ENCODE results near the gene SUPT5H. TPM values are rescaled to one million over a fixed set of nuclear protein-coding genes. Genes with fewer than 3 reads are reported as not detected.

The SUPT5H gene
- total RNA-seq, 1 donor = 91.2 TPM

DNA sequence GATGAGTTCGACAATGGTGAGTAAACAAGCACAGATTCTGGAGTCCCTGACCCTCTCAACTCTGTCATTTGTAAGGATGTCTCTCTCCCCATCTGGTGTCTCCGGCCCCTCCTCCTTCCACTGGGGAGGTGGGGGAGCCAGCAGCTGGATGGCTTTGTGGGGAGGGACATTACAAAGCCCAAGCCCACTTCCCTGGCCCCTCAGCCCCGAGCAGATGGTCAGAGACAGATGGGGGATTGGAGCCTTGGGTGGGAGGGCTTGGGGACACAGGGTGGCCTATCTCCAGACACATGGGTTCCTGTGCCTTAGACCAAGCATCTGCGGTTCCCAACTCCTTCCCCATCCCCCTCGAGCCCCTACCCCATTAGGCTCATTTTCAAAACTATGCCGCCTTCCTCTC lies 37.8 kb downstream of the SUPT5H start:
- Histone ChIP-seq H3K27me3 (ENCODE audit: insufficient read depth, low read length) (no peaks in the 10 kb centered on the region), H2AFZ (ENCODE audit: low read length) (no peak overlapping the region), H3K79me2 (ENCODE audit: insufficient read depth, low read length) (peaks cover 39% of the 10 kb centered on the region), H3K4me2 (ENCODE audit: insufficient read depth, low read length) (no peak overlapping the region), H3K4me3 (ENCODE audit: insufficient read depth, low read length) (no peak overlapping the region), H3K27ac (ENCODE audit: low read depth, low read length) (no peak overlapping the region), H4K20me1 (ENCODE audit: insufficient read depth, low read length) (peaks cover 3% of the 10 kb centered on the region), H3K4me1 (ENCODE audit: insufficient read depth, low read length) (peaks cover 13% of the 10 kb centered on the region), H3K36me3 (ENCODE audit: insufficient read depth, low read length) (peaks cover 26% of the 10 kb centered on the region), H3K9me3 (ENCODE audit: low read depth, low read length) (no peaks in the 10 kb centered on the region)
- TF ChIP-seq, protein P1, sequence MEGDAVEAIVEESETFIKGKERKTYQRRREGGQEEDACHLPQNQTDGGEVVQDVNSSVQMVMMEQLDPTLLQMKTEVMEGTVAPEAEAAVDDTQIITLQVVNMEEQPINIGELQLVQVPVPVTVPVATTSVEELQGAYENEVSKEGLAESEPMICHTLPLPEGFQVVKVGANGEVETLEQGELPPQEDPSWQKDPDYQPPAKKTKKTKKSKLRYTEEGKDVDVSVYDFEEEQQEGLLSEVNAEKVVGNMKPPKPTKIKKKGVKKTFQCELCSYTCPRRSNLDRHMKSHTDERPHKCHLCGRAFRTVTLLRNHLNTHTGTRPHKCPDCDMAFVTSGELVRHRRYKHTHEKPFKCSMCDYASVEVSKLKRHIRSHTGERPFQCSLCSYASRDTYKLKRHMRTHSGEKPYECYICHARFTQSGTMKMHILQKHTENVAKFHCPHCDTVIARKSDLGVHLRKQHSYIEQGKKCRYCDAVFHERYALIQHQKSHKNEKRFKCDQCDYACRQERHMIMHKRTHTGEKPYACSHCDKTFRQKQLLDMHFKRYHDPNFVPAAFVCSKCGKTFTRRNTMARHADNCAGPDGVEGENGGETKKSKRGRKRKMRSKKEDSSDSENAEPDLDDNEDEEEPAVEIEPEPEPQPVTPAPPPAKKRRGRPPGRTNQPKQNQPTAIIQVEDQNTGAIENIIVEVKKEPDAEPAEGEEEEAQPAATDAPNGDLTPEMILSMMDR (IDR thresholded peaks at IDR 0.05; ENCODE audit: extremely low read depth, low read depth, low read length) = no peak
- DNase-seq (ENCODE audit: insufficient read length, low spot score, missing footprints) = no peak

DNA sequence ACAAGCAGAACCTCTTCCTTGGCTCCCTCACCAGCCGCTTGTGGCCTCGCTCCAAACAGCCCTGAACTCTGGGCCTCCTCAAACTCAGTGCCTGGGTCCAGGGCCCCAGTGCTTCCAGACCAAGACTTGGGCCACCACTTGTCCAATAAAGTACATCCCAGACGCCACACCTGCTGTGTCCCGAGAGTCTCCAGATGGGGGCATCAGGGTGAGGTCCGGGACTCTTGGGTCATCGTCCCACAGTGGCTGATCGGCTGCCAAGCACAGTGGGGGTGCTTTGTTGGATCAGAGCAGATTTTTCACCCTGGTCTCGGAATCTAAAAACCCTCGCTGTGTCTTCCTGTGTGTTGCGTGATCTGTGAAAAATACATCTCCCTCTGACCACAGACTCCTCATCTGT lies 44.4 kb downstream of the SUPT5H start:
- no peaks in the 10 kb centered on the region for H3K27me3 ChIP-seq (ENCODE audit: insufficient read depth, low read length)
- no peak overlapping the region for H3K4me2 ChIP-seq (ENCODE audit: insufficient read depth, low read length)
- H3K79me2 ChIP-seq (ENCODE audit: insufficient read depth, low read length) = peaks cover 10% of the 10 kb centered on the region
- no peak overlapping the region for H3K4me3 ChIP-seq (ENCODE audit: insufficient read depth, low read length)
- H3K9me3 ChIP-seq (ENCODE audit: low read depth, low read length) = no peaks in the 10 kb centered on the region
- no peak overlapping the region for H3K27ac ChIP-seq (ENCODE audit: low read depth, low read length)
- no peak for DNase-seq (ENCODE audit: insufficient read length, low spot score, missing footprints)
- no peaks in the 10 kb centered on the region for H4K20me1 ChIP-seq (ENCODE audit: insufficient read depth, low read length)
- no peaks in the 10 kb centered on the region for H3K4me1 ChIP-seq (ENCODE audit: insufficient read depth, low read length)
- peaks cover 41% of the 10 kb centered on the region for H3K36me3 ChIP-seq (ENCODE audit: insufficient read depth, low read length)
- H2AFZ ChIP-seq (ENCODE audit: low read length) = no peak overlapping the region
- TF ChIP-seq, protein P1 (IDR thresholded peaks at IDR 0.05; ENCODE audit: extremely low read depth, low read depth, low read length) = no peak

DNA sequence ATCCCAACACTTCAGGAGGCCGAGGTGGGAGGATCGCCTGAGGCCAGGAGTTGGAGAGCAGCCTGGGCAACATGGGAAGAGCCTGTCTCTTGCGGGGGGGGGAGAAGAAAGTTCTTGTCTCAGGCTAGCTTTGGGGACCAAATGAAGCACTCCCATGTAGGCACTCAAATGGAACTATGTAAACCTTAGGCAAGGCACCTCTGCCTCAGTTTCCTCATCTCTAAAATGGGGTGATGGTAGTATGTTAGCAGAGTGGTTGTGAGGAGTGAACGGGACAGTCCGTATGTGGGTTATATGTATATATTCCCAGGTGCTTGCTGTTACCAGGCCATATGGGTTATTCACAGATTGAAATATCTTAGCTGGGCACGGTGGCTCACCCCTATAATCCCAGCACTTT lies 46.8 kb downstream of the SUPT5H start:
- Histone ChIP-seq H2AFZ (ENCODE audit: low read length) (no peak overlapping the region), H3K4me3 (ENCODE audit: insufficient read depth, low read length) (no peak overlapping the region), H3K79me2 (ENCODE audit: insufficient read depth, low read length) (no peaks in the 10 kb centered on the region), H4K20me1 (ENCODE audit: insufficient read depth, low read length) (no peaks in the 10 kb centered on the region), H3K4me1 (ENCODE audit: insufficient read depth, low read length) (no peaks in the 10 kb centered on the region), H3K9me3 (ENCODE audit: low read depth, low read length) (no peaks in the 10 kb centered on the region), H3K27ac (ENCODE audit: low read depth, low read length) (no peak overlapping the region), H3K4me2 (ENCODE audit: insufficient read depth, low read length) (no peak overlapping the region), H3K27me3 (ENCODE audit: insufficient read depth, low read length) (peaks cover 12% of the 10 kb centered on the region), H3K36me3 (ENCODE audit: insufficient read depth, low read length) (peaks cover 26% of the 10 kb centered on the region)
- TF ChIP-seq, protein P1 (IDR thresholded peaks at IDR 0.05; ENCODE audit: extremely low read depth, low read depth, low read length) = no peak
- peak; percentile 32 for DNase-seq (ENCODE audit: insufficient read length, low spot score, missing footprints)

DNA sequence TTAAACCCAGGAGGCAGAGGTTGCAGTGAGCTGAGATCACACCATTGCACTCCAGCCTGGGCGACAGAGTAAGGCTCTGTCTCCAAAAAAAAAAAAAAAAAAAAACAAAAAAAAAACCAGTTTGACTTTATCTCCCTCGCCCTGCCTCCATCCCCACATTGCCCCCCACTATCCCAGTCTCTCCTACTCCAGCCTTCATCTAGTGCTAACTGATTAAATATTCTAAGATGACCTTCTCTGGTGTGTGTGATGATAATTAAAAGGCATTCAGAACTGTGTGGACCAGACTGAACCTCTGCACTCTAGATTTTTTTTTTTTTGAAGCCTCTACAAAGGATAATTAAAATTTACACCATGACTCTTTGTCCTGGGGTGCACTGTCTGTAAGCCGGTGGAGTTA lies 47.4 kb downstream of the SUPT5H start:
- no peaks in the 10 kb centered on the region for H3K9me3 ChIP-seq (ENCODE audit: low read depth, low read length)
- no peak overlapping the region for H3K4me3 ChIP-seq (ENCODE audit: insufficient read depth, low read length)
- no peak overlapping the region for H2AFZ ChIP-seq (ENCODE audit: low read length)
- DNase-seq (ENCODE audit: insufficient read length, low spot score, missing footprints) = no peak
- H3K36me3 ChIP-seq (ENCODE audit: insufficient read depth, low read length) = peaks cover 26% of the 10 kb centered on the region
- no peak overlapping the region for H3K27ac ChIP-seq (ENCODE audit: low read depth, low read length)
- peaks cover 18% of the 10 kb centered on the region for H3K27me3 ChIP-seq (ENCODE audit: insufficient read depth, low read length)
- TF ChIP-seq, protein P1 (IDR thresholded peaks at IDR 0.05; ENCODE audit: extremely low read depth, low read depth, low read length) = no peak
- H3K4me2 ChIP-seq (ENCODE audit: insufficient read depth, low read length) = no peak overlapping the region
- H3K4me1 ChIP-seq (ENCODE audit: insufficient read depth, low read length) = no peaks in the 10 kb centered on the region
- no peaks in the 10 kb centered on the region for H4K20me1 ChIP-seq (ENCODE audit: insufficient read depth, low read length)
- no peaks in the 10 kb centered on the region for H3K79me2 ChIP-seq (ENCODE audit: insufficient read depth, low read length)
